HFFc6 (cell line): Measurements from ENCODE around the gene LEMD1. TPM values are rescaled to one million over a fixed set of nuclear protein-coding genes. Genes with fewer than 3 reads are reported as not detected.
"Not testable (repeated sequence)": the region's sequence is repeated elsewhere in the genome, so short reads cannot be mapped to it uniquely, and the experiment has no call there.

Source experiments
- DNase-seq: peaks from one replicate; pipeline ENCODE4 v3.0.0-alpha.2; 2018
- H3K27ac Mint-ChIP-seq: 2 replicates; pipeline ENCODE4 v1.8.0; 2020; ENCODE audit warnings: mild to moderate bottlenecking, mixed read lengths
- H3K27me3 Mint-ChIP-seq: 2 replicates; pipeline ENCODE4 v1.8.0; 2021; ENCODE audit warnings: mild to moderate bottlenecking, moderate library complexity, mixed read lengths; ENCODE audit not compliant: insufficient read depth
- H3K36me3 Mint-ChIP-seq: 2 replicates; pipeline ENCODE4 v1.8.0; 2021; ENCODE audit warnings: low read depth, mixed read lengths
- H3K4me1 Mint-ChIP-seq: 2 replicates; pipeline ENCODE4 v1.8.0; 2020; ENCODE audit warnings: low read depth, mixed read lengths
- H3K4me3 Mint-ChIP-seq: 2 replicates; pipeline ENCODE4 v1.8.0; 2020; ENCODE audit warnings: mild to moderate bottlenecking, moderate library complexity, mixed read lengths
- H3K9me3 Mint-ChIP-seq: 2 replicates; pipeline ENCODE4 v1.8.0; 2020; ENCODE audit warnings: mild to moderate bottlenecking, mixed read lengths
- CTCF ChIP-seq: fragments of 200-600 bp; sonication (generic); IDR thresholded peaks from 2 replicates; pipeline ENCODE4 v1.5.0; 2021; ENCODE audit warnings: antibody characterized with exemption, mild to moderate bottlenecking
- total RNA-seq, 6 experiments: library from RNA; stranded (reverse); fragmentation: NEBNext Ultra II Directional; extraction: Animal tissue kit (Norgen Biotek cat#: 25700); gene quantifications; 2 replicates in 1 of 6; 3 replicates in 5 of 6; pipeline ENCODE4 v1.2.3, GENCODE V29; 2021

The LEMD1 gene
- total RNA-seq, 6 experiments from 2014 or later: not detected

GRCh38 chr1:205365945-205366463 lies 55.9 kb downstream of the LEMD1 start:
- H3K9me3 Mint-ChIP-seq: no peaks in the 10 kb centered on the region
- no peaks in the 10 kb centered on the region for H3K4me1 Mint-ChIP-seq
- no peak for DNase-seq
- no peak overlapping the region for H3K4me3 Mint-ChIP-seq
- H3K36me3 Mint-ChIP-seq: no peaks in the 10 kb centered on the region
- H3K27ac Mint-ChIP-seq: no peak overlapping the region
- no peak for TF ChIP-seq CTCF
- H3K27me3 Mint-ChIP-seq: peaks cover 16% of the 10 kb centered on the region

GRCh38 chr1:205365086-205365485 lies 56.8 kb downstream of the LEMD1 start:
- not testable (repeated sequence) for H3K4me3 Mint-ChIP-seq, H3K4me1 Mint-ChIP-seq, H3K36me3 Mint-ChIP-seq, DNase-seq, H3K9me3 Mint-ChIP-seq, H3K27ac Mint-ChIP-seq
- peaks cover 21% of the 10 kb centered on the region for H3K27me3 Mint-ChIP-seq

- no peak overlapping the region for H3K27ac Mint-ChIP-seq
- H3K36me3 Mint-ChIP-seq: no peaks in the 10 kb centered on the region
- peaks cover 6% of the 10 kb centered on the region; the same call in 1 of the 2 replicates for H3K4me1 Mint-ChIP-seq
- no peak for TF ChIP-seq CTCF
- DNase-seq: no peak
- H3K4me3 Mint-ChIP-seq: no peak overlapping the region
- peaks cover 43% of the 10 kb centered on the region for H3K27me3 Mint-ChIP-seq
- H3K9me3 Mint-ChIP-seq: no peaks in the 10 kb centered on the region
Observed at GRCh38 chr1:205360891-205361290, 61.0 kb downstream of the LEMD1 start.

- peaks cover 41% of the 10 kb centered on the region for H3K27me3 Mint-ChIP-seq
- no peak for TF ChIP-seq CTCF
- no peaks in the 10 kb centered on the region for H3K36me3 Mint-ChIP-seq
- DNase-seq: no peak
- no peak overlapping the region for H3K4me3 Mint-ChIP-seq
- peaks cover 6% of the 10 kb centered on the region; the same call in 1 of the 2 replicates for H3K4me1 Mint-ChIP-seq
- no peak overlapping the region for H3K27ac Mint-ChIP-seq
- no peaks in the 10 kb centered on the region for H3K9me3 Mint-ChIP-seq
Observed at GRCh38 chr1:205359771-205360565, 61.9 kb downstream of the LEMD1 start.

GRCh38 chr1:205358579-205358978 lies 63.3 kb downstream of the LEMD1 start:
- no peak overlapping the region for H3K27ac Mint-ChIP-seq
- no peak for DNase-seq
- H3K27me3 Mint-ChIP-seq: peaks cover 42% of the 10 kb centered on the region
- peaks cover 9% of the 10 kb centered on the region; the same call in 1 of the 2 replicates for H3K4me1 Mint-ChIP-seq
- no peaks in the 10 kb centered on the region for H3K9me3 Mint-ChIP-seq
- no peak overlapping the region for H3K4me3 Mint-ChIP-seq
- TF ChIP-seq CTCF: no peak
- no peaks in the 10 kb centered on the region for H3K36me3 Mint-ChIP-seq

GRCh38 chr1:205357567-205357966 lies 64.3 kb downstream of the LEMD1 start:
- DNase-seq: no peak
- peaks cover 42% of the 10 kb centered on the region for H3K27me3 Mint-ChIP-seq
- no peak overlapping the region for H3K4me3 Mint-ChIP-seq
- no peaks in the 10 kb centered on the region for H3K36me3 Mint-ChIP-seq
- no peaks in the 10 kb centered on the region for H3K9me3 Mint-ChIP-seq
- no peak for TF ChIP-seq CTCF
- H3K4me1 Mint-ChIP-seq: peaks cover 9% of the 10 kb centered on the region; the same call in 1 of the 2 replicates
- H3K27ac Mint-ChIP-seq: no peak overlapping the region
